ENCODE measurements around the gene LMO1.

The LMO1 gene

GRCh38 chr11:8265681-8266241 lies 2.1 kb upstream of the LMO1 start:
- Histone ChIP-seq H3K4me1 (ENCODE audit: control insufficient read depth, insufficient read depth, low read length) (peaks cover 7% of the 10 kb centered on the region), H3K4me3 (ENCODE audit: low read length) (no peak overlapping the region), H3K27me3 (ENCODE audit: control insufficient read depth, insufficient read depth, low read length) (peaks cover 71% of the 10 kb centered on the region), H3K36me3 (ENCODE audit: control insufficient read depth, insufficient read depth, low read length) (no peaks in the 10 kb centered on the region), H3K27ac (ENCODE audit: low read length) (no peak overlapping the region), H3K9me3 (ENCODE audit: control insufficient read depth, insufficient read depth, low read length) (no peaks in the 10 kb centered on the region)
- DNase-seq (ENCODE audit: low read depth, low spot score): no peak
- no CpG with 5 or more reads among the region's 6 CpGs for WGBS (ENCODE audit: insufficient coverage, insufficient read length)

DNA sequence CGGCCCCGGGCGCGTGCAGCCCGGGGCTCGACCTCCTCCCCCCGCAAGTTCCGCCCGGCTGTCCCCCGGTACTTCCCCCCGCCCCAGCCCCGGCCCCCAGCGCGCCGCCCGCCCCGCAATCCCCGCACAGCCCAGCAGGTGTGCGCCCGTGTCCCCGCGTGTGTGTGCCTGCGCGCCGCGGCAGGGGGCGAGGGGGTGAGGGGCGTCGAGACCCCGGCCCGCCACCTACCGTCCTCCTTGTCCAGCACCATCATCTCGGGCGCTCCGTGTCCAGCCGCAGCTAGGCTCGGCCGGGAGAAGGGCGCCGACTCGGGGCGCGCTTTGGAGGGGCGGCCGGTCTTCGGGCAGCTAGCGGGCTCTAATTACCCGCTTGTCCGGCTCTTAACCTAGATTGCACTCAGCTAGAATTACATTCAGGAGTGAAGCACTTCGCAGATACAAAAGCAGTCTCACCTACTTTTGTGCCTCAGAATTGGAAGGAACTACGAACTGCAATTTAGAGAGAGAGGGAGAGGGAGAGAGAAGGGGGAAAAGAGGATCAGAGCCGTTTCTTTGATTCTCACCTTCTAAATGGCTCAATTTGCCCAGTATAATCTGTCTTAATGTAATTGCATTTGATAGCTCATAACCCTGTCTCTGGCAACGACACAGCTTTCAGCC lies 439 bp downstream of the LMO1 start:
- no CpG with 5 or more reads among the region's 53 CpGs for WGBS (ENCODE audit: insufficient coverage, insufficient read length)
- Histone ChIP-seq H3K4me3 (ENCODE audit: low read length) (peak overlapping the region; percentile 59; the same call in 1 of the 2 replicates), H3K4me1 (ENCODE audit: control insufficient read depth, insufficient read depth, low read length) (peaks cover 4% of the 10 kb centered on the region), H3K27ac (ENCODE audit: low read length) (no peak overlapping the region), H3K9me3 (ENCODE audit: control insufficient read depth, insufficient read depth, low read length) (no peaks in the 10 kb centered on the region), H3K36me3 (ENCODE audit: control insufficient read depth, insufficient read depth, low read length) (no peaks in the 10 kb centered on the region), H3K27me3 (ENCODE audit: control insufficient read depth, insufficient read depth, low read length) (peaks cover 53% of the 10 kb centered on the region)
- no peak for DNase-seq (ENCODE audit: low read depth, low spot score)

GRCh38 chr11:8262552-8263108 lies 1.0 kb downstream of the LMO1 start:
- Histone ChIP-seq H3K27me3 (ENCODE audit: control insufficient read depth, insufficient read depth, low read length) (peaks cover 47% of the 10 kb centered on the region), H3K4me3 (ENCODE audit: low read length) (peak overlapping the region; percentile 59; the same call in 1 of the 2 replicates), H3K36me3 (ENCODE audit: control insufficient read depth, insufficient read depth, low read length) (no peaks in the 10 kb centered on the region), H3K9me3 (ENCODE audit: control insufficient read depth, insufficient read depth, low read length) (no peaks in the 10 kb centered on the region), H3K4me1 (ENCODE audit: control insufficient read depth, insufficient read depth, low read length) (peaks cover 2% of the 10 kb centered on the region), H3K27ac (ENCODE audit: low read length) (no peak overlapping the region)
- no CpG with 5 or more reads among the region's 66 CpGs for WGBS (ENCODE audit: insufficient coverage, insufficient read length)
- DNase-seq (ENCODE audit: low read depth, low spot score): no peak

DNA sequence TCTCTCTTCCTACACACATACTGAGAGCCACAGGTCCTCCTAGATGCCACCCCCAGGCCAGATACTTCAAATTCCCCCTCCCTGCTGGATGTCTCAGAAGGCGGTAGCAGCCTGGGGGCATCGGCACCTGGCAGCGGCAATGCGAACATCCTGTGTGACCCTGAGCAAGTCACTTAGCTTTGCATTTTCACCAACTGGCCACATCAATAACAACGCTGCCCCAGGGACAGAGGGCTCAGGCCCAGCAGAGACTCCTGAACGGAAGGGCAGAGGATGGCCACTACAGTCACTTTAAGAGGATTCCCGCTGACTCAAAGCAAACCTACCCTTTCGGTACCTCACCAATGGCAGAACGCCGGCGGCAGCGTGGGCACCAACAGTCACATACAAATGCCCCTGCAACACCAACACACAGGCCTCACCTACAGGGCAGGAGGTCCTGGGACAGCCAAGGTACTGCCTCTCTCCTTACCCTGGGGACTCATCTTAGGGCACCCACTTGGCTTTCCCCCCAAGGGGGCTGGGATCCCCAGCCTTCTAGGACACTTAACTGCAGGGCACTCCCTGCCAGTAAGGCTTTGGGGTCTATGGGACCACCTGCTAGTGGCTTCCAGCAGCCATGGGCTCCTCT lies 1.6 kb downstream of the LMO1 start:
- Histone ChIP-seq H3K9me3 (ENCODE audit: control insufficient read depth, insufficient read depth, low read length) (no peaks in the 10 kb centered on the region), H3K27ac (ENCODE audit: low read length) (no peak overlapping the region), H3K36me3 (ENCODE audit: control insufficient read depth, insufficient read depth, low read length) (no peaks in the 10 kb centered on the region), H3K27me3 (ENCODE audit: control insufficient read depth, insufficient read depth, low read length) (peaks cover 41% of the 10 kb centered on the region), H3K4me1 (ENCODE audit: control insufficient read depth, insufficient read depth, low read length) (peaks cover 2% of the 10 kb centered on the region), H3K4me3 (ENCODE audit: low read length) (peak overlapping the region; percentile 59; the same call in 1 of the 2 replicates)
- DNase-seq (ENCODE audit: low read depth, low spot score): no peak
- no CpG with 5 or more reads among the region's 12 CpGs for WGBS (ENCODE audit: insufficient coverage, insufficient read length)

DNA sequence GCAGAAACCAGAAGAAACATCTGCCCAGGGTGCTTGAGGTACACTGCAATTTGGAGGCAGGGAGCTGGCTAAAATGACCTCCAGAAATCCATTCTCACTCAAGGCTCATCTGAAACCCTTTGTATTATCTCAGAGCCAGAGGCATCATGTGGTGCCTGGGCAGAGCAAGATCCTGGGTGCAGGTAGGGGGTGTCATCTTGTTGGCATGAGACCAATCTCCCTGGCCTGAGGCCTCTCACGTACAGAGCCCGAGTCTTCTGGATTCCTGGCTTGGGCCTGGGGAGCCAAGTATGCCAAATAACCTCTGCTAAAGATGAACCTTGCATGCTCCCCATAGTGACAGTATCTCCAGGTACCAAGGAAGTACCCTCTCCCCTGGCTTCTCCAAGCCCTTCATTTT lies 2.4 kb downstream of the LMO1 start:
- DNase-seq (ENCODE audit: low read depth, low spot score): no peak
- no peak overlapping the region for H3K4me3 ChIP-seq (ENCODE audit: low read length)
- peaks cover 2% of the 10 kb centered on the region for H3K4me1 ChIP-seq (ENCODE audit: control insufficient read depth, insufficient read depth, low read length)
- H3K36me3 ChIP-seq (ENCODE audit: control insufficient read depth, insufficient read depth, low read length): no peaks in the 10 kb centered on the region
- no peaks in the 10 kb centered on the region for H3K9me3 ChIP-seq (ENCODE audit: control insufficient read depth, insufficient read depth, low read length)
- WGBS (ENCODE audit: insufficient coverage, insufficient read length): no CpG with 5 or more reads among the region's 2 CpGs
- H3K27me3 ChIP-seq (ENCODE audit: control insufficient read depth, insufficient read depth, low read length): peaks cover 33% of the 10 kb centered on the region
- H3K27ac ChIP-seq (ENCODE audit: low read length): no peak overlapping the region

DNA sequence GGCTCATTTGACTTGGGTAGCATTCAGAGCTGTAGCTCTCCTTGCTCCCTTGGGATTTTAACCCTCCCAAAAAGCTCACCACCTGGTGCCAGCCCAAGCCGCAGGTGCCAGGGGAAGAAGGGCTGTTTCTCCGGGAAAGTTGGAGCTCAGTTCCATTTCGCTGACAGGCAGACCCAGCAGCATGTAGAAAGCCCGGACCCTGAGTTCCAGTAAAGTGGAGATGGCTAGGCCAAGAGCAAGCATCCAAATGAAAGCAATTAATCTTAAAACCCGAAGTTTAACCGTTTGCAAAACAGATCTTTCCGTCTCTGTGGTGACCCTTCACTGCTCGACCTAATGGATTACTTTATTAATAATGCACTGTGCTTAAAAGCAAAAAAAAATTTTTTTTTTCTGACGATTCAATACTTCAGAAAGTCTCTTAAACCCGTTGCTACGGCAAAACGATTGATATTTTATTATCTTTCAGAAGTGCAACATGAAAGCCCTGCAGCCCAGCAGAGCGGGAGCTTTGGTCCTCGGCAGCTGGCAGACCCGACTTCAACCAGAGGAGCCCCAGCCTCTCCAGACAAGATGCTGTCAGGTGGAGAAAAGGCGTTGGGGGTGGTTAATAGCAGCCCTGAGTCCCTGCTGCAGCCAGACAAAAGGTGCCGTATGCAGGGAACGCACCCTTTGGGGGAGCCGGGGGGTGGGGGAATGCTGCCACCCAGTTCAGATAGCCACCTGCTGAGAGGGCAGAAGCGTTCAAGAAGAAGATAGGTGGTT lies 3.3 kb downstream of the LMO1 start:
- no peaks in the 10 kb centered on the region for H3K9me3 ChIP-seq (ENCODE audit: control insufficient read depth, insufficient read depth, low read length)
- H3K27me3 ChIP-seq (ENCODE audit: control insufficient read depth, insufficient read depth, low read length): peaks cover 28% of the 10 kb centered on the region
- no CpG with 5 or more reads among the region's 20 CpGs for WGBS (ENCODE audit: insufficient coverage, insufficient read length)
- H3K27ac ChIP-seq (ENCODE audit: low read length): no peak overlapping the region
- no peaks in the 10 kb centered on the region for H3K36me3 ChIP-seq (ENCODE audit: control insufficient read depth, insufficient read depth, low read length)
- no peak overlapping the region for H3K4me3 ChIP-seq (ENCODE audit: low read length)
- H3K4me1 ChIP-seq (ENCODE audit: control insufficient read depth, insufficient read depth, low read length): peaks cover 2% of the 10 kb centered on the region
- no peak for DNase-seq (ENCODE audit: low read depth, low spot score)

- peaks cover 24% of the 10 kb centered on the region for H3K27me3 ChIP-seq (ENCODE audit: control insufficient read depth, insufficient read depth, low read length)
- peaks cover 2% of the 10 kb centered on the region for H3K4me1 ChIP-seq (ENCODE audit: control insufficient read depth, insufficient read depth, low read length)
- no peak for DNase-seq (ENCODE audit: low read depth, low spot score)
These were observed 4.2 kb downstream of the LMO1 start for GRCh38 chr11:8259306-8259959.

DNA sequence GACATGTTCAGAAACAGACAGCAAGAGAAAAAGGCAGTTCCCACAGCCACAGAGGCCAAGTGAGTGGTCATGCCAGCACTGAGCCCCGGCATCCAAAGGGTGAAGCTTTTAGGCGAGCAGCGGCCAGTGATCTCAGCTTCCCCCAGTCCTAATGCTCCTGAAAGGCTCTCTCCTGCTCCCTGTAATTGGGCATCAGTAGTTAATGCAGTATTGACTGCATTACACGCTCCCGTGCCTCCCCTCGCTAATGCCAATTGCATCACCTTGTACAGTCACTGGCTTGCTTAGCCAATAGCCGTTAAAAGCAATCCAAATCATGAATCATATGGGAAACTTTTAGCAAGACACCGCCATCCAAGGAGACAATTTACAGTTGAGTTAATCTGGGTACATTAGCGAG lies 4.9 kb downstream of the LMO1 start:
- Histone ChIP-seq H3K27ac (ENCODE audit: low read length) (no peak overlapping the region), H3K4me3 (ENCODE audit: low read length) (no peak overlapping the region), H3K9me3 (ENCODE audit: control insufficient read depth, insufficient read depth, low read length) (no peaks in the 10 kb centered on the region), H3K36me3 (ENCODE audit: control insufficient read depth, insufficient read depth, low read length) (no peaks in the 10 kb centered on the region), H3K4me1 (ENCODE audit: control insufficient read depth, insufficient read depth, low read length) (peaks cover 2% of the 10 kb centered on the region), H3K27me3 (ENCODE audit: control insufficient read depth, insufficient read depth, low read length) (peaks cover 24% of the 10 kb centered on the region)
- no CpG with 5 or more reads among the region's 9 CpGs for WGBS (ENCODE audit: insufficient coverage, insufficient read length)
- no peak for DNase-seq (ENCODE audit: low read depth, low spot score)

More at GRCh38 chr11:8259306-8259959, 4.2 kb downstream of the LMO1 start:
- H3K9me3 ChIP-seq (ENCODE audit: control insufficient read depth, insufficient read depth, low read length): no peaks in the 10 kb centered on the region
- H3K36me3 ChIP-seq (ENCODE audit: control insufficient read depth, insufficient read depth, low read length): no peaks in the 10 kb centered on the region
- H3K4me3 ChIP-seq (ENCODE audit: low read length): no peak overlapping the region
- no CpG with 5 or more reads among the region's 11 CpGs for WGBS (ENCODE audit: insufficient coverage, insufficient read length)
- no peak overlapping the region for H3K27ac ChIP-seq (ENCODE audit: low read length)

DNA sequence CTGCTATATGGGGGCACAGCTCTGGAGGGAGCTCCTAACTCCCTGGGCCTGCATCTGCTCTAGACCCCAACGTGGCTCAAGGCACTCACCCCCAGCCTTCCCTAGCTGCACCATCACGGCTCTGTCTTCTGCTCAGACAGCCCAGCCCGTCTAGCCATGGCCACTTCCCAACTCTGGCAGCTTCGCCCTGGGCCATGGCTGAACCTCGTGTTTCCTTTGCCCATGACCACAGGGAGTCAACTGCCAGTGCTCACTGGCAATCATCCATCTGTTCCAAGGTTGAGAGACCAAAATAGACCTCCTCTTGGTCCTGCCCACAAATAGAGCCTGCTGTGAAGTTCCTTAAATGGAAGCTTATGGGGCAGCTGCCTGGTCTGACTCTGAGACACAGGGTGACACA lies 5.4 kb downstream of the LMO1 start:
- Histone ChIP-seq H3K4me1 (ENCODE audit: control insufficient read depth, insufficient read depth, low read length) (peaks cover 2% of the 10 kb centered on the region), H3K27me3 (ENCODE audit: control insufficient read depth, insufficient read depth, low read length) (peaks cover 20% of the 10 kb centered on the region), H3K27ac (ENCODE audit: low read length) (no peak overlapping the region), H3K9me3 (ENCODE audit: control insufficient read depth, insufficient read depth, low read length) (no peaks in the 10 kb centered on the region), H3K36me3 (ENCODE audit: control insufficient read depth, insufficient read depth, low read length) (no peaks in the 10 kb centered on the region), H3K4me3 (ENCODE audit: low read length) (no peak overlapping the region)
- whole genome bisulfite sequencing (ENCODE audit: insufficient coverage, insufficient read length): no CpG with 5 or more reads among the region's 5 CpGs
- no peak for DNase-seq (ENCODE audit: low read depth, low spot score)
